Left lung (tissue), 10 donors: ENCODE results near the gene CFAP92. TPM values are rescaled to one million over a fixed set of nuclear protein-coding genes. Genes with fewer than 3 reads are reported as not detected.

Experiments
- ATAC-seq: fragments of 200-7000 bp; cut with Tn5 transposase; one replicate; pipeline ENCODE4 v1.9.1; 2020; ENCODE audit warnings: moderate library complexity
- DNase-seq, 4 donors: peaks; one replicate each; pipeline ENCODE4 v3.0.0-alpha.2; 2013 to 2020
- H3K27ac ChIP-seq, 2 donors: fragments of 200-600 bp; sonication (generic) in 1 of 2; one replicate each; pipeline versions ENCODE4 v1.5.0 to v1.8.0; 2020 to 2021
- H3K27me3 ChIP-seq, 2 donors: fragments of 200-600 bp; sonication (generic) in 1 of 2; one replicate each; pipeline versions ENCODE4 v1.5.0 to v1.8.0; 2020 to 2021
- H3K36me3 ChIP-seq, 2 donors: fragments of 200-600 bp; sonication (generic) in 1 of 2; one replicate each; pipeline versions ENCODE4 v1.5.0 to v1.8.0; 2020 to 2021
- H3K4me1 ChIP-seq, 2 donors: fragments of 200-600 bp; one replicate each; pipeline ENCODE4 v1.8.0; 2021
- H3K4me3 ChIP-seq, 2 donors: fragments of 200-600 bp; sonication (generic) in 1 of 2; one replicate each; pipeline versions ENCODE4 v1.5.0 to v1.8.0; 2020 to 2021; ENCODE audit warnings: mild to moderate bottlenecking in 1 of 2
- H3K9me3 ChIP-seq, 2 donors: fragments of 200-600 bp; sonication (generic) in 1 of 2; one replicate each; pipeline versions ENCODE4 v1.5.0 to v1.8.0; 2020 to 2021
- CTCF ChIP-seq, 2 donors: fragments of 200-600 bp; sonication (generic) in 1 of 2; IDR thresholded peaks; one replicate each; pipeline versions ENCODE4 v1.5.0 to v1.8.0; 2021; ENCODE audit warnings: antibody characterized with exemption in 2 of 2
- intact Hi-C, 2 donors: fragments of 100-400 bp; cut with DNase I; formaldehyde crosslinking; loops; one replicate each; pipeline versions ENCODE4 v1.11.2 to v1.14.2; 2022
- polyA plus RNA-seq, 6 donors: library from polyadenylated mRNA; unstranded; fragments of 120-200 nt; gene quantifications; one replicate each; pipeline ENCODE4 v1.2.1, GENCODE V29; 2013; ENCODE audit not compliant: insufficient read length in 6 of 6
- total RNA-seq, 2 donors: library from RNA; stranded (reverse); fragmentation: NEBNext Ultra II Directional; extraction: Animal tissue kit (Norgen Biotek cat#: 25700); gene quantifications; one replicate each; pipeline ENCODE4 v1.2.1, GENCODE V29; 2021
- donor health status: DM: no; HTN: yes; CAD: no.
- donor health status: DM: no; HTN: no; CAD: no.

Gene CFAP92
- total and polyA plus RNA-seq, 8 donors, result 1.7 to 4.4 (median 3.5) TPM

GRCh38 chr3:129025108-129025507 is 31.2 kb upstream of the CFAP92 start:
- Histone ChIP-seq H3K36me3 (no peaks in the 10 kb centered on the region), H3K4me1 (peaks cover 15 to 45% of the 10 kb centered on the region in 2 donors), H3K4me3 (no peak overlapping the region), H3K27me3 (no peaks in the 10 kb centered on the region), H3K27ac (peak overlapping the region in 1 of 2 donors; percentile 69), H3K9me3 (no peaks in the 10 kb centered on the region)
- no peak for TF ChIP-seq CTCF (IDR thresholded peaks at IDR 0.05)
- ATAC-seq (no peak), DNase-seq (peak in 1 of 4 donors; percentile 41)
- intact Hi-C loops, result no loop called here

GRCh38 chr3:129023909-129024308 is 30.0 kb upstream of the CFAP92 start:
- DNase-seq, result no peak
- Histone ChIP-seq H3K36me3 (no peaks in the 10 kb centered on the region), H3K9me3 (no peaks in the 10 kb centered on the region), H3K4me3 (no peak overlapping the region), H3K27ac (no peak overlapping the region), H3K4me1 (peaks cover 15 to 45% of the 10 kb centered on the region in 2 donors), H3K27me3 (no peaks in the 10 kb centered on the region)
- TF ChIP-seq CTCF (IDR thresholded peaks at IDR 0.05), result no peak
- no peak for ATAC-seq
- intact Hi-C loops, result no loop called here

- ATAC-seq, result no peak
- TF ChIP-seq CTCF (IDR thresholded peaks at IDR 0.05), result no peak
- DNase-seq, result no peak
- H3K36me3 ChIP-seq, result no peaks in the 10 kb centered on the region
- H3K27ac ChIP-seq, result peak overlapping the region; percentile 33 to 57
- H3K27me3 ChIP-seq, result no peaks in the 10 kb centered on the region
- intact Hi-C loops, result no loop called here
- no peaks in the 10 kb centered on the region for H3K9me3 ChIP-seq
- no peak overlapping the region for H3K4me3 ChIP-seq
- H3K4me1 ChIP-seq, result peaks cover 17 to 45% of the 10 kb centered on the region in 2 donors
These were observed 29.1 kb upstream of the CFAP92 start for GRCh38 chr3:129023008-129023358.

- H3K4me3 ChIP-seq, result no peak overlapping the region
- H3K4me1 ChIP-seq, result peaks cover 23 to 42% of the 10 kb centered on the region in 2 donors
- H3K9me3 ChIP-seq, result no peaks in the 10 kb centered on the region
- no peaks in the 10 kb centered on the region for H3K36me3 ChIP-seq
- intact Hi-C loops, result no loop called here
- peak overlapping the region; percentile 33 to 57 for H3K27ac ChIP-seq
- TF ChIP-seq CTCF (IDR thresholded peaks at IDR 0.05), result no peak
- H3K27me3 ChIP-seq, result no peaks in the 10 kb centered on the region
- ATAC-seq (peak; percentile 23), DNase-seq (peak; percentile 69 to 97 (median 85))
These were observed 28.5 kb upstream of the CFAP92 start for GRCh38 chr3:129022114-129023007.

- intact Hi-C loops, result no loop called here
- Histone ChIP-seq H3K27ac (no peak overlapping the region), H3K4me1 (peaks cover 24 to 42% of the 10 kb centered on the region in 2 donors), H3K27me3 (no peaks in the 10 kb centered on the region), H3K4me3 (no peak overlapping the region), H3K36me3 (no peaks in the 10 kb centered on the region), H3K9me3 (no peaks in the 10 kb centered on the region)
- DNase-seq (no peak), ATAC-seq (no peak)
- TF ChIP-seq CTCF (IDR thresholded peaks at IDR 0.05), result no peak
These were observed 27.3 kb upstream of the CFAP92 start for GRCh38 chr3:129021140-129021551.
